ENCODE results near the gene ERCC2. TPM values are rescaled to one million over a fixed set of nuclear protein-coding genes. Genes with fewer than 3 reads are reported as not detected.
A peak's percentile ranks its signal among the peaks of the same experiment; 100 is the strongest.

Gene ERCC2
- total and polyA plus RNA-seq, 4 experiments from 2014 or later: 5.1 to 19.3 (median 13.5) TPM

- peaks cover 0 to 9% (median 4%) of the 10 kb centered on the region in 4 donors for H3K4me1 Mint-ChIP-seq
- no peak overlapping the region for H3K27ac Mint-ChIP-seq
- no peak for DNase-seq
- H3K4me3 Mint-ChIP-seq: no peak overlapping the region
- intact Hi-C loops (cut with micrococcal nuclease): no loop called here
- no peaks in the 10 kb centered on the region for H3K27me3 ChIP-seq (ENCODE audit: insufficient read depth, low read length)
- H3K36me3 ChIP-seq (ENCODE audit: insufficient read depth, low read length): no peaks in the 10 kb centered on the region
- H3K4me1 ChIP-seq (ENCODE audit: insufficient read depth, low read length): no peaks in the 10 kb centered on the region
- ChIA-PET CTCF (ENCODE audit: partially characterized antibody) (no interaction called here), POLR2A (ENCODE audit: partially characterized antibody) (no interaction called here)
- H3K9me3 ChIP-seq (ENCODE audit: control insufficient read depth in 1 of 2, low read length in 2 of 2): no peaks in the 10 kb centered on the region
- peaks cover 12 to 13% of the 10 kb centered on the region in 2 donors for H3K36me3 Mint-ChIP-seq
- H3K4me3 ChIP-seq (ENCODE audit: low read length in 2 of 2): no peak overlapping the region
- no peaks in the 10 kb centered on the region for H3K27me3 Mint-ChIP-seq
- peaks cover 0 to 2% (median 0%) of the 10 kb centered on the region in 8 donors for H3K9me3 Mint-ChIP-seq
- no peak overlapping the region for H3K27ac ChIP-seq (ENCODE audit: low read depth, low read length)
Observed at GRCh38 chr19:45363861-45364459, 6.4 kb downstream of the ERCC2 start.

GRCh38 chr19:45362291-45362690 is 8.1 kb downstream of the ERCC2 start:
- DNase-seq: no peak
- no peaks in the 10 kb centered on the region for H3K9me3 ChIP-seq (ENCODE audit: control insufficient read depth in 1 of 2, low read length in 2 of 2)
- H3K4me3 ChIP-seq (ENCODE audit: low read length in 2 of 2): no peak overlapping the region
- Mint-ChIP-seq H3K36me3 (peaks cover 17 to 21% of the 10 kb centered on the region in 2 donors), H3K27me3 (no peaks in the 10 kb centered on the region), H3K4me3 (no peak overlapping the region), H3K4me1 (no peaks in the 10 kb centered on the region), H3K9me3 (peaks cover 0 to 2% (median 0%) of the 10 kb centered on the region in 8 donors), H3K27ac (no peak overlapping the region)
- POLR2A ChIA-PET (ENCODE audit: partially characterized antibody): no interaction called here
- no peaks in the 10 kb centered on the region for H3K4me1 ChIP-seq (ENCODE audit: insufficient read depth, low read length)
- CTCF ChIA-PET (ENCODE audit: partially characterized antibody): no interaction called here
- intact Hi-C loops (cut with micrococcal nuclease): no loop called here
- no peaks in the 10 kb centered on the region for H3K36me3 ChIP-seq (ENCODE audit: insufficient read depth, low read length)
- no peaks in the 10 kb centered on the region for H3K27me3 ChIP-seq (ENCODE audit: insufficient read depth, low read length)
- no peak overlapping the region for H3K27ac ChIP-seq (ENCODE audit: low read depth, low read length)

- Histone ChIP-seq H3K4me1 (ENCODE audit: insufficient read depth, low read length) (no peaks in the 10 kb centered on the region), H3K4me3 (ENCODE audit: low read length in 2 of 2) (no peak overlapping the region), H3K27ac (ENCODE audit: low read depth, low read length) (no peak overlapping the region), H3K27me3 (ENCODE audit: insufficient read depth, low read length) (no peaks in the 10 kb centered on the region), H3K36me3 (ENCODE audit: insufficient read depth, low read length) (no peaks in the 10 kb centered on the region), H3K9me3 (ENCODE audit: control insufficient read depth in 1 of 2, low read length in 2 of 2) (no peaks in the 10 kb centered on the region)
- no peak overlapping the region for H3K27ac Mint-ChIP-seq
- H3K9me3 Mint-ChIP-seq: peaks cover 0 to 2% (median 0%) of the 10 kb centered on the region in 8 donors
- H3K4me3 Mint-ChIP-seq: no peak overlapping the region
- ChIA-PET CTCF (ENCODE audit: partially characterized antibody) (no interaction called here), POLR2A (ENCODE audit: partially characterized antibody) (no interaction called here)
- intact Hi-C loops (cut with micrococcal nuclease): no loop called here
- H3K36me3 Mint-ChIP-seq: peaks cover 21% of the 10 kb centered on the region in 2 donors
- H3K27me3 Mint-ChIP-seq: no peaks in the 10 kb centered on the region
- no peak for DNase-seq
- no peaks in the 10 kb centered on the region for H3K4me1 Mint-ChIP-seq
Observed at GRCh38 chr19:45361608-45362007, 8.8 kb downstream of the ERCC2 start.

- Histone ChIP-seq H3K4me3 (ENCODE audit: low read length in 2 of 2) (no peak overlapping the region), H3K27me3 (ENCODE audit: insufficient read depth, low read length) (no peaks in the 10 kb centered on the region), H3K27ac (ENCODE audit: low read depth, low read length) (no peak overlapping the region), H3K36me3 (ENCODE audit: insufficient read depth, low read length) (peaks cover 3% of the 10 kb centered on the region), H3K4me1 (ENCODE audit: insufficient read depth, low read length) (no peaks in the 10 kb centered on the region), H3K9me3 (ENCODE audit: control insufficient read depth in 1 of 2, low read length in 2 of 2) (no peaks in the 10 kb centered on the region)
- CTCF ChIA-PET (ENCODE audit: partially characterized antibody): no interaction called here
- POLR2A ChIA-PET (ENCODE audit: partially characterized antibody): no interaction called here
- intact Hi-C loops (cut with micrococcal nuclease): no loop called here
- Mint-ChIP-seq H3K4me3 (no peak overlapping the region), H3K27me3 (no peaks in the 10 kb centered on the region), H3K27ac (peak overlapping the region in 2 of 7 donors; percentile 14 to 36), H3K9me3 (no peaks in the 10 kb centered on the region), H3K4me1 (peaks cover 0 to 3% (median 0%) of the 10 kb centered on the region in 4 donors), H3K36me3 (peaks cover 29 to 34% of the 10 kb centered on the region in 2 donors)
- no peak for DNase-seq
Observed at GRCh38 chr19:45358213-45358792, 12.1 kb downstream of the ERCC2 start.

- H3K36me3 ChIP-seq (ENCODE audit: insufficient read depth, low read length): peaks cover 9% of the 10 kb centered on the region
- Mint-ChIP-seq H3K27ac (no peak overlapping the region), H3K9me3 (no peaks in the 10 kb centered on the region), H3K4me1 (peaks cover 0 to 3% (median 0%) of the 10 kb centered on the region in 4 donors), H3K27me3 (no peaks in the 10 kb centered on the region), H3K4me3 (no peak overlapping the region), H3K36me3 (peaks cover 32 to 35% of the 10 kb centered on the region in 2 donors)
- no peak for DNase-seq
- H3K9me3 ChIP-seq (ENCODE audit: control insufficient read depth in 1 of 2, low read length in 2 of 2): no peaks in the 10 kb centered on the region
- no peaks in the 10 kb centered on the region for H3K27me3 ChIP-seq (ENCODE audit: insufficient read depth, low read length)
- H3K4me1 ChIP-seq (ENCODE audit: insufficient read depth, low read length): no peaks in the 10 kb centered on the region
- CTCF ChIA-PET (ENCODE audit: partially characterized antibody): no interaction called here
- no peak overlapping the region for H3K4me3 ChIP-seq (ENCODE audit: low read length in 2 of 2)
- intact Hi-C loops (cut with micrococcal nuclease): no loop called here
- POLR2A ChIA-PET (ENCODE audit: partially characterized antibody): no interaction called here
- H3K27ac ChIP-seq (ENCODE audit: low read depth, low read length): no peak overlapping the region
Observed at GRCh38 chr19:45357445-45357783, 13.0 kb downstream of the ERCC2 start.

GRCh38 chr19:45356760-45357444 is 13.5 kb downstream of the ERCC2 start:
- H3K27ac ChIP-seq (ENCODE audit: low read depth, low read length): no peak overlapping the region
- intact Hi-C loops (cut with micrococcal nuclease): no loop called here
- H3K4me3 ChIP-seq (ENCODE audit: low read length in 2 of 2): no peak overlapping the region
- Mint-ChIP-seq H3K36me3 (peaks cover 31 to 32% of the 10 kb centered on the region in 2 donors), H3K4me3 (no peak overlapping the region), H3K27ac (no peak overlapping the region), H3K9me3 (peaks cover 0 to under 1% (median 0%) of the 10 kb centered on the region in 8 donors), H3K27me3 (no peaks in the 10 kb centered on the region), H3K4me1 (peaks cover 0 to 3% (median 0%) of the 10 kb centered on the region in 4 donors)
- no peaks in the 10 kb centered on the region for H3K27me3 ChIP-seq (ENCODE audit: insufficient read depth, low read length)
- POLR2A ChIA-PET (ENCODE audit: partially characterized antibody): no interaction called here
- peaks cover 12% of the 10 kb centered on the region for H3K36me3 ChIP-seq (ENCODE audit: insufficient read depth, low read length)
- CTCF ChIA-PET (ENCODE audit: partially characterized antibody): no interaction called here
- DNase-seq: no peak
- no peaks in the 10 kb centered on the region for H3K9me3 ChIP-seq (ENCODE audit: control insufficient read depth in 1 of 2, low read length in 2 of 2)
- H3K4me1 ChIP-seq (ENCODE audit: insufficient read depth, low read length): no peaks in the 10 kb centered on the region

- H3K27me3 Mint-ChIP-seq: no peaks in the 10 kb centered on the region
- H3K4me1 Mint-ChIP-seq: peaks cover 0 to 3% (median 0%) of the 10 kb centered on the region in 4 donors
- Histone ChIP-seq H3K4me1 (ENCODE audit: insufficient read depth, low read length) (no peaks in the 10 kb centered on the region), H3K36me3 (ENCODE audit: insufficient read depth, low read length) (peaks cover 12% of the 10 kb centered on the region), H3K27me3 (ENCODE audit: insufficient read depth, low read length) (no peaks in the 10 kb centered on the region), H3K4me3 (ENCODE audit: low read length in 2 of 2) (no peak overlapping the region), H3K27ac (ENCODE audit: low read depth, low read length) (no peak overlapping the region), H3K9me3 (ENCODE audit: control insufficient read depth in 1 of 2, low read length in 2 of 2) (no peaks in the 10 kb centered on the region)
- POLR2A ChIA-PET (ENCODE audit: partially characterized antibody): no interaction called here
- no peak for DNase-seq
- H3K36me3 Mint-ChIP-seq: peaks cover 22 to 25% of the 10 kb centered on the region in 2 donors
- intact Hi-C loops (cut with micrococcal nuclease): no loop called here
- peaks cover 0 to 2% (median 0%) of the 10 kb centered on the region in 8 donors for H3K9me3 Mint-ChIP-seq
- H3K4me3 Mint-ChIP-seq: no peak overlapping the region
- H3K27ac Mint-ChIP-seq: peak overlapping the region in 1 of 7 donors; percentile 64
- CTCF ChIA-PET (ENCODE audit: partially characterized antibody): no interaction called here
Observed at GRCh38 chr19:45355910-45356309, 14.5 kb downstream of the ERCC2 start.
